Suprapubic skin (tissue), 4 donors: Measurements from ENCODE around the gene DSCAM. TPM values are rescaled to one million over a fixed set of nuclear protein-coding genes. Genes with fewer than 3 reads are reported as not detected.

Source experiments
- DNase-seq, 2 donors: peaks; one replicate each; pipeline ENCODE4 v3.0.0-alpha.2; 2019; ENCODE audit warnings: low spot score in 2 of 2
- H3K27ac ChIP-seq: fragments of 200-600 bp; sonication (generic); one replicate; pipeline ENCODE4 v1.5.1; 2019
- H3K27me3 ChIP-seq: fragments of 200-600 bp; sonication (generic); one replicate; pipeline ENCODE4 v1.5.1; 2019
- H3K36me3 ChIP-seq: fragments of 200-600 bp; sonication (generic); one replicate; pipeline ENCODE4 v1.5.1; 2019
- H3K4me1 ChIP-seq: fragments of 200-600 bp; sonication (generic); one replicate; pipeline ENCODE4 v1.5.1; 2019
- H3K4me3 ChIP-seq: fragments of 200-600 bp; sonication (generic); one replicate; pipeline ENCODE4 v1.5.1; 2019; ENCODE audit warnings: mild to moderate bottlenecking
- H3K9me3 ChIP-seq: fragments of 200-600 bp; sonication (generic); one replicate; pipeline ENCODE4 v1.5.1; 2019
- CTCF ChIP-seq, 2 donors: fragments of 200-600 bp in 1 of 2; fragments of 450-650 bp in 1 of 2; sonication (generic) in 1 of 2; IDR thresholded peaks; one replicate each; pipeline ENCODE4 v1.5.1; 2016 to 2019; ENCODE audit warnings: antibody characterized with exemption in 2 of 2, mild to moderate bottlenecking in 1 of 2, moderate library complexity in 1 of 2
- EP300 ChIP-seq: sonication (generic); formaldehyde crosslinking; IDR thresholded peaks from one replicate; pipeline ENCODE4 v1.6.1; 2017; ENCODE audit warnings: antibody characterized with exemption
- POLR2A ChIP-seq, 2 donors: fragments of 450-650 bp; IDR thresholded peaks; one replicate each; pipeline ENCODE4 v1.6.1; 2017; ENCODE audit warnings: antibody characterized with exemption in 2 of 2, mild to moderate bottlenecking in 2 of 2, moderate library complexity in 2 of 2
- POLR2AphosphoS5 ChIP-seq, 3 donors: sonication (generic); formaldehyde crosslinking; IDR thresholded peaks; one replicate each; pipeline ENCODE4 v1.6.1; 2017; ENCODE audit warnings: antibody characterized with exemption in 3 of 3
- WGBS: methylation state at CpG from one replicate; pipeline ENCODE4 v1.1.5; 2018; 5-methylcytosine and 5-hydroxymethylcytosine counted together
- total RNA-seq, 4 donors: library from RNA; depleted of rRNA; stranded (reverse); fragments of >200 nt; gene quantifications; one replicate each; pipeline ENCODE4 v1.1.0, GENCODE V29; 2016

DSCAM gene
- total RNA-seq, 4 donors from 2014 or later = 0.08 TPM; not detected in 3

GRCh38 chr21:40166291-40166843 is 680.6 kb downstream of the DSCAM start:
- H3K4me3 ChIP-seq = no peak overlapping the region
- DNase-seq = no peak
- no peaks in the 10 kb centered on the region for H3K9me3 ChIP-seq
- no peaks in the 10 kb centered on the region for H3K27me3 ChIP-seq
- WGBS = 95% methylated on average over 6 of the region's 6 CpGs
- H3K4me1 ChIP-seq = no peaks in the 10 kb centered on the region
- H3K27ac ChIP-seq = no peak overlapping the region
- no peak for TF ChIP-seq POLR2AphosphoS5 (IDR thresholded peaks at IDR 0.05)
- no peak for TF ChIP-seq POLR2A (IDR thresholded peaks at IDR 0.05)
- no peak for TF ChIP-seq CTCF (IDR thresholded peaks at IDR 0.05)
- no peak for TF ChIP-seq EP300
- H3K36me3 ChIP-seq = no peaks in the 10 kb centered on the region

GRCh38 chr21:40165773-40166070 is 681.2 kb downstream of the DSCAM start:
- no peaks in the 10 kb centered on the region for H3K27me3 ChIP-seq
- no peaks in the 10 kb centered on the region for H3K4me1 ChIP-seq
- H3K4me3 ChIP-seq = no peak overlapping the region
- no peaks in the 10 kb centered on the region for H3K9me3 ChIP-seq
- TF ChIP-seq CTCF (IDR thresholded peaks at IDR 0.05) (no peak), POLR2AphosphoS5 (IDR thresholded peaks at IDR 0.05) (no peak), POLR2A (IDR thresholded peaks at IDR 0.05) (no peak), EP300 (no peak)
- H3K27ac ChIP-seq = no peak overlapping the region
- 91% methylated on average over 11 of the region's 11 CpGs for WGBS
- peak in 1 of 2 donors; percentile 56 for DNase-seq
- no peaks in the 10 kb centered on the region for H3K36me3 ChIP-seq

GRCh38 chr21:40164905-40165772 is 681.8 kb downstream of the DSCAM start:
- TF ChIP-seq CTCF (IDR thresholded peaks at IDR 0.05) (no peak), POLR2AphosphoS5 (IDR thresholded peaks at IDR 0.05) (no peak), POLR2A (IDR thresholded peaks at IDR 0.05) (no peak), EP300 (no peak)
- no peak overlapping the region for H3K4me3 ChIP-seq
- H3K36me3 ChIP-seq = no peaks in the 10 kb centered on the region
- no peaks in the 10 kb centered on the region for H3K9me3 ChIP-seq
- H3K27ac ChIP-seq = no peak overlapping the region
- WGBS = 73% methylated on average over 10 of the region's 10 CpGs
- peak in 1 of 2 donors; percentile 35 for DNase-seq
- H3K27me3 ChIP-seq = no peaks in the 10 kb centered on the region
- no peaks in the 10 kb centered on the region for H3K4me1 ChIP-seq

- H3K9me3 ChIP-seq = no peaks in the 10 kb centered on the region
- peak in 1 of 2 donors; percentile 12 for DNase-seq
- H3K27me3 ChIP-seq = no peaks in the 10 kb centered on the region
- H3K36me3 ChIP-seq = no peaks in the 10 kb centered on the region
- TF ChIP-seq POLR2AphosphoS5 (IDR thresholded peaks at IDR 0.05) (no peak), POLR2A (IDR thresholded peaks at IDR 0.05) (no peak), EP300 (no peak), CTCF (IDR thresholded peaks at IDR 0.05) (no peak)
- H3K4me3 ChIP-seq = no peak overlapping the region
- H3K27ac ChIP-seq = no peak overlapping the region
- WGBS = 56% methylated on average over 2 of the region's 2 CpGs
- no peaks in the 10 kb centered on the region for H3K4me1 ChIP-seq
Measured at GRCh38 chr21:40162075-40162474, 684.9 kb downstream of the DSCAM start.

- H3K9me3 ChIP-seq = no peaks in the 10 kb centered on the region
- H3K27ac ChIP-seq = no peak overlapping the region
- no peaks in the 10 kb centered on the region for H3K4me1 ChIP-seq
- no peak overlapping the region for H3K4me3 ChIP-seq
- H3K36me3 ChIP-seq = no peaks in the 10 kb centered on the region
- 78% methylated on average over 5 of the region's 5 CpGs for whole genome bisulfite sequencing
- H3K27me3 ChIP-seq = no peaks in the 10 kb centered on the region
- no peak for TF ChIP-seq EP300
- TF ChIP-seq POLR2AphosphoS5 (IDR thresholded peaks at IDR 0.05) = no peak
- TF ChIP-seq CTCF (IDR thresholded peaks at IDR 0.05) = no peak
- no peak for TF ChIP-seq POLR2A (IDR thresholded peaks at IDR 0.05)
- DNase-seq = no peak
Measured at GRCh38 chr21:40160911-40161310, 686.0 kb downstream of the DSCAM start.
